ENCODE data around the gene RUFY1.
"Not testable (repeated sequence)": the region's sequence is repeated elsewhere in the genome, so short reads cannot be mapped to it uniquely, and the experiment has no call there.

DNA sequence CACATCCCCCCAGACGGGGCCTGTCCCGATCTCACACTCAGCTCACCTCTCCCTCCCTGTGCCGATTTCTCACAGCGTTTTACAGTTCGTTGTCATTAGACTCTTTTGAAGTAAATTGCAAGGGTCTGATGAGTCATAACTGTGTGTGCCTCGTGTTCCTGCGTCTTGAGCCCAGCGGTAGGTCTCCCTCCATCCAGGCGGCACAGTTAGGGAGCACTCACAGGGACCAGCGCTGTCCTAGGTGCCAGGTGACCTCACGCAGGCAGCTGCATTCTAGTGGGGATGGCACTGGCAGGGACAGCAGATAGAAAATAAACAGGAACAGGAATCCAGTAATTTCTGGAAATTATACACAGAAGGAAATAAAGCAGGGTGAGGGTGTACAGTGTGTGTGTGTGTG is 48.4 kb upstream of the RUFY1 start:
- TF ChIP-seq NR2C2, ZNF423 (CRISPR knock-in tag; IDR thresholded peaks at IDR 0.05): not testable (repeated sequence)
- TF ChIP-seq, protein P1, sequence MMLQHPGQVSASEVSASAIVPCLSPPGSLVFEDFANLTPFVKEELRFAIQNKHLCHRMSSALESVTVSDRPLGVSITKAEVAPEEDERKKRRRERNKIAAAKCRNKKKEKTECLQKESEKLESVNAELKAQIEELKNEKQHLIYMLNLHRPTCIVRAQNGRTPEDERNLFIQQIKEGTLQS (CRISPR knock-in tag; conservative IDR thresholded peaks at IDR 0.05) = not testable (repeated sequence)
